HFFc6 (cell line): ENCODE results near the gene AKR7A3. TPM values are rescaled to one million over a fixed set of nuclear protein-coding genes. Genes with fewer than 3 reads are reported as not detected.
"Not testable (repeated sequence)": the region's sequence is repeated elsewhere in the genome, so short reads cannot be mapped to it uniquely, and the experiment has no call there.

Source experiments
- DNase-seq: peaks from one replicate; pipeline ENCODE4 v3.0.0-alpha.2; 2018
- H3K27ac Mint-ChIP-seq: 2 replicates; pipeline ENCODE4 v1.8.0; 2020; ENCODE audit warnings: mild to moderate bottlenecking, mixed read lengths
- H3K27me3 Mint-ChIP-seq: 2 replicates; pipeline ENCODE4 v1.8.0; 2021; ENCODE audit warnings: mild to moderate bottlenecking, moderate library complexity, mixed read lengths; ENCODE audit not compliant: insufficient read depth
- H3K36me3 Mint-ChIP-seq: 2 replicates; pipeline ENCODE4 v1.8.0; 2021; ENCODE audit warnings: low read depth, mixed read lengths
- H3K4me1 Mint-ChIP-seq: 2 replicates; pipeline ENCODE4 v1.8.0; 2020; ENCODE audit warnings: low read depth, mixed read lengths
- H3K4me3 Mint-ChIP-seq: 2 replicates; pipeline ENCODE4 v1.8.0; 2020; ENCODE audit warnings: mild to moderate bottlenecking, moderate library complexity, mixed read lengths
- H3K9me3 Mint-ChIP-seq: 2 replicates; pipeline ENCODE4 v1.8.0; 2020; ENCODE audit warnings: mild to moderate bottlenecking, mixed read lengths
- long read RNA-seq: library from polyadenylated mRNA; unstranded; transcript quantifications from one replicate; pipeline ENCODE4 v2.0.0, GENCODE V29; 2019
- total RNA-seq, 6 experiments: library from RNA; stranded (reverse); fragmentation: NEBNext Ultra II Directional; extraction: Animal tissue kit (Norgen Biotek cat#: 25700); gene quantifications; 2 replicates in 1 of 6; 3 replicates in 5 of 6; pipeline ENCODE4 v1.2.3, GENCODE V29; 2021
- TF ChIP-seq, protein P1 (sequence below): fragments of 200-600 bp; sonication (generic); IDR thresholded peaks from 2 replicates; pipeline ENCODE4 v1.5.0; 2021; ENCODE audit warnings: antibody characterized with exemption, mild to moderate bottlenecking

Gene AKR7A3
- total RNA-seq, result under 1 TPM in 5 of 6 experiments, not detected in 1; 0.12 to 0.46 (median 0.27) TPM
- long read RNA-seq, partial matches to known transcripts, result 0 of 1 reads
- long read RNA-seq, other reads (novel, unspliced or antisense), result 0 of 1 reads

DNA sequence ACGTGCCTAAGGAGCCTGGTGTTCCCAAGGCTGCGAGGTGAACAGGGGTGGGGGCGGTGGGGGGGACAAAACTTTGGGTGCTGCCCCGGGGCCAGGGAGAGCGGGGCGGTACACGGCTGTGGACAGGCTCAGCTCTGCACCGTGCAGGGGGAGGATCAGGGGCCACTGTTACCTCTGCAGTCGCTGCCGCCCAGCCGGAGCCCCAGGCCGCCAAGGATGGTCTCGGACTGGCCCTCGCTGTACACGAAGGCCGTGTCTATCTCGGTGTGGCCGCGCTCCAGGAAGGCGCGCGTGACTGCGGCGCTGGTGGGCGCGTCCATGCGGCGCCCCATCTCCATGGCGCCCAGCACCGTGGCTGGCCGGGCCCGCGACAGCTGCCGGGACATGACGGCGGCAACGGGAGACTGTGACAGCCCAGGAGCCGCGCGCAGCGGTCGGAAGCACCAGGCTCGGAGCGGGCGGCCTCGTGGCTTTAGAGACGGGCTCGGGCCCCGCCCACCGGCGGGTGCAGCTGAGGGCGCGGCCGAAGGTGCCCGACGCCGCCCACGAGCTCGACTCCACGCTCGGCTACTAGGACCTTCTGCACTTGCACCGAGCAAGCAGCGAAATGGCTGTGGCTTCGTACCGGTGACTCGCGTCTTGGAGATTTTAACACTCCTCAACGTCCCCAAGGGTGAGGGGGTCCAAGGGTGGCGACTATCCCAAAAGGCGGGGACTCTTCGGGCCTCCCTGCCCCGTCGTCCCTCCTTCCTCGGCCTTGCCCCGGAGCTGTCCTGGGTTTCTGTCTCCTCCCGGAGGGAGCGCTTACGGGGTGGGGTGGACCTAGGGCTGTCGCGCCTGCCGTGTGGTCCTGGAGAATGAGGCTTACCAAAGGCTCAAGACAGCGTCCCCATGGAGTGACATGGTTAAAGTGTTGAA lies at the start of gene AKR7A3:
Gene AKR7A3, minus strand, starts transcription at position 447 of the 918 bp plus-strand sequence. Its CDS starts 61 bp downstream, at position 386.
- not testable (repeated sequence) for DNase-seq, H3K27me3 Mint-ChIP-seq, H3K36me3 Mint-ChIP-seq, H3K27ac Mint-ChIP-seq, H3K9me3 Mint-ChIP-seq, H3K4me1 Mint-ChIP-seq
- peak within 1 kb of the TSS; percentile 67 for H3K4me3 Mint-ChIP-seq

DNA sequence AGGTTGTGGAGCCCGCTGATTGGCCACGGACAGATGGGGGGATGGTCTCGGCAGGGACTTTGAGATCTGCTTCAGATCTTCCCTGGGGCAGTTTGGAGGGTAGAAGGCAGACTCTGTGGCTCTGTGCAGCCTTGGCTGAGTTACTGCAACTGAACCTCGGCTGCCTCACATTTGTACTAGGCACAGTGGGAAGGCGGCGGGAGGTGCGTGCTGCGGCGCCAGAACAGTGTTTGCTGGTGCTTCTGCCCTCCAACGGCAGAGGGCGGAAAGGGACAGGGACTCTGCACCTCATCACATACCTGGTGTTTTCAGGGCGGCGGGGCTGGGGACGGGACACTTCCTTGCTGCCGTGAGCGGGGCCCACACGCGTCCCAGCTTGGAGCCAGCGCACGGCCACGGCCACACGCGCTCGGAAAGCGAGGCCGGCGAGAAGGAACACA lies 49.8 kb upstream of the AKR7A3 start:
- TF ChIP-seq, protein P1, sequence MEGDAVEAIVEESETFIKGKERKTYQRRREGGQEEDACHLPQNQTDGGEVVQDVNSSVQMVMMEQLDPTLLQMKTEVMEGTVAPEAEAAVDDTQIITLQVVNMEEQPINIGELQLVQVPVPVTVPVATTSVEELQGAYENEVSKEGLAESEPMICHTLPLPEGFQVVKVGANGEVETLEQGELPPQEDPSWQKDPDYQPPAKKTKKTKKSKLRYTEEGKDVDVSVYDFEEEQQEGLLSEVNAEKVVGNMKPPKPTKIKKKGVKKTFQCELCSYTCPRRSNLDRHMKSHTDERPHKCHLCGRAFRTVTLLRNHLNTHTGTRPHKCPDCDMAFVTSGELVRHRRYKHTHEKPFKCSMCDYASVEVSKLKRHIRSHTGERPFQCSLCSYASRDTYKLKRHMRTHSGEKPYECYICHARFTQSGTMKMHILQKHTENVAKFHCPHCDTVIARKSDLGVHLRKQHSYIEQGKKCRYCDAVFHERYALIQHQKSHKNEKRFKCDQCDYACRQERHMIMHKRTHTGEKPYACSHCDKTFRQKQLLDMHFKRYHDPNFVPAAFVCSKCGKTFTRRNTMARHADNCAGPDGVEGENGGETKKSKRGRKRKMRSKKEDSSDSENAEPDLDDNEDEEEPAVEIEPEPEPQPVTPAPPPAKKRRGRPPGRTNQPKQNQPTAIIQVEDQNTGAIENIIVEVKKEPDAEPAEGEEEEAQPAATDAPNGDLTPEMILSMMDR, result no peak
- H3K27me3 Mint-ChIP-seq, result peaks cover 45% of the 10 kb centered on the region
- no peak overlapping the region for H3K4me3 Mint-ChIP-seq
- H3K4me1 Mint-ChIP-seq, result peaks cover 21% of the 10 kb centered on the region
- DNase-seq, result no peak
- peak overlapping the region; percentile 33; the same call in 1 of the 2 replicates for H3K27ac Mint-ChIP-seq
- peaks cover 20% of the 10 kb centered on the region; the same call in 1 of the 2 replicates for H3K36me3 Mint-ChIP-seq
- H3K9me3 Mint-ChIP-seq, result no peaks in the 10 kb centered on the region

DNA sequence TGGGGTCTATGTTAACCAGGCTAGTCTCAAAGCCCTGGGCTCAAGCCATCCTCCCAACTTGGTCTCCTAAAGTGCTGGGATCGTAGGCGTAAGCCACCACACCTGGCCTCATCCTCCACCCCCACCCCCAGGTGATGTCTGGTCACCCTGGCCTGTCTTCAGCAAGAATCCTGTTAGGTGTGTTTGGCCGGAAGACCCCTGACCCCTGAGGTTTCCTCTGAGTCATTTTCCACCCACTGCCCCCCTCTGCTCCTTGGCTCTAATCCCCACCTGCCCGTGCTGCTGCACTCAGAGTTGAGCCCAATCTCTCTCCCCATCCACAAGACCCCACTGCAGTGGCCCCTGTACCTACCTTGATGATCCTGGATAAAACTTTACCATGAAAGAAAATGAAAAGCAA lies 48.7 kb upstream of the AKR7A3 start:
- no peak for DNase-seq
- peak overlapping the region; percentile 58 for H3K27ac Mint-ChIP-seq

DNA sequence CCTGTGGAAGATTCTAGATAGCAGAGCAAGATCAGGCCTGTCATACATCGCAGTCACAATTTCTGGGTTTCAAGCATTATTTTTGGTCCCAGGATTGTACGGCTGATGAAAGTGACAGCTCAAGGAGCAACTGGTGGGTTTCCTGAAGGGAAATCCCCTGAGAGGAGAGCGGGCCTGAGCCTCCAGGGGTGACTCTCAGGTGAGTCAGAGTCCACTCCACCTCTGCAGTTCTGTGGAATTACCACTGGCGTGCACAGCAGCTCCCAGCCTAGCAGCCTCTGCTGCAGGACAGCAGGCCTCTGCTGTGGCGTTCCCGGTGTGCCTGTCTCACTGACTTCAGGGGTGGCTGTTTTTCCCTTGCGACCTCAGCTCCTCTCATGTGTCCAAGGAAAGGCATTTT lies 48.0 kb upstream of the AKR7A3 start:
- Mint-ChIP-seq H3K4me1 (peaks cover 21% of the 10 kb centered on the region), H3K9me3 (no peaks in the 10 kb centered on the region), H3K4me3 (no peak overlapping the region), H3K27ac (peak overlapping the region; percentile 58), H3K27me3 (peaks cover 45% of the 10 kb centered on the region), H3K36me3 (peaks cover 9% of the 10 kb centered on the region; the same call in 1 of the 2 replicates)
- no peak for DNase-seq
- TF ChIP-seq, protein P1, result no peak

More for the DNA sequence above, 48.7 kb upstream of the AKR7A3 start:
- Mint-ChIP-seq H3K9me3 (no peaks in the 10 kb centered on the region), H3K27me3 (peaks cover 50% of the 10 kb centered on the region), H3K36me3 (peaks cover 14% of the 10 kb centered on the region; the same call in 1 of the 2 replicates), H3K4me3 (no peak overlapping the region), H3K4me1 (peaks cover 21% of the 10 kb centered on the region)
- TF ChIP-seq, protein P1, result no peak

DNA sequence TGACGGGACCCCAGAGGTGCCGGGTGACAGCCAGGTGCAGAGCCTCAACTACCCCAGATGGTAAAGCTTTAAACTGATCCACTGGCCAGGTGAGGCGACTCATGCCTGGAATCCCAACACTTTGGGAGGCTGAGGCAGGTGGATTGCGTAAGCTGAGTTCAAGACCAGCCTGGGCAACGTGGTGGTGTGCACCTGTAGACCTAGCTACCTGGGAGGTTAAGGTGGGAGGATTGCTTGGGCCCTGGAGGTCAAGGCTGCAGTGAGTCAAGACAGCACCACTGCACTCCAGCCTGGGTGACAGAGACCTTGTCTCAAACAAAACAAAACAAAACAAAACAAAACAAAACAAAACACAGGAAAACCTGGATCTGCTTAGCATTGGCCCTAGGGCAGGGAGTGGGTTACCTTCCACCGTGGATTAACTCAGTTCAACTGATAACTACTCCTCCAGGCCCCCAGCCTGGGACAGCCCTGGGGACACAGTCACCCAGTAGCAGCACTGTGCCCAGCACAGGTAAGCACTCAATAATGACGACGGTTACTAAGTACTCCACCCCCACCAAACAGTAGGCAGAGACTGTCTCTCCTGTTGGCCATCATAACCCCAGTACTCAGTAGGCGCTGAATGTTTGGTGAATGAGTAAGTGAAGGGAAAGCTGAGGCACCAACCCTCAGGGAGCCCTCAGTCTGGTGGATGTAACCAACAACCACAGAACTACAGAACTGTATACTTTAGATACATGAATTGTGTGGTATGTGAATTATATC lies 45.2 kb upstream of the AKR7A3 start:
- H3K36me3 Mint-ChIP-seq, result 0 out of 2 replicates have a peak, but pooled peaks cover 4% of the 10 kb centered on the region
- TF ChIP-seq, protein P1, result no peak
- peaks cover 44% of the 10 kb centered on the region for H3K27me3 Mint-ChIP-seq
- H3K27ac Mint-ChIP-seq, result peak overlapping the region; percentile 7; the same call in 1 of the 2 replicates
- no peak for DNase-seq
- H3K4me1 Mint-ChIP-seq, result peaks cover 21% of the 10 kb centered on the region
- H3K4me3 Mint-ChIP-seq, result no peak overlapping the region
- no peaks in the 10 kb centered on the region for H3K9me3 Mint-ChIP-seq
